8988T (cell line): ENCODE results near the gene GNGT1.
"Not testable (repeated sequence)": the region's sequence is repeated elsewhere in the genome, so short reads cannot be mapped to it uniquely, and the experiment has no call there.

ENCODE experiments used
- DNase-seq: peaks from one replicate; pipeline ENCODE4 v3.0.0; 2011

GNGT1 gene

DNA sequence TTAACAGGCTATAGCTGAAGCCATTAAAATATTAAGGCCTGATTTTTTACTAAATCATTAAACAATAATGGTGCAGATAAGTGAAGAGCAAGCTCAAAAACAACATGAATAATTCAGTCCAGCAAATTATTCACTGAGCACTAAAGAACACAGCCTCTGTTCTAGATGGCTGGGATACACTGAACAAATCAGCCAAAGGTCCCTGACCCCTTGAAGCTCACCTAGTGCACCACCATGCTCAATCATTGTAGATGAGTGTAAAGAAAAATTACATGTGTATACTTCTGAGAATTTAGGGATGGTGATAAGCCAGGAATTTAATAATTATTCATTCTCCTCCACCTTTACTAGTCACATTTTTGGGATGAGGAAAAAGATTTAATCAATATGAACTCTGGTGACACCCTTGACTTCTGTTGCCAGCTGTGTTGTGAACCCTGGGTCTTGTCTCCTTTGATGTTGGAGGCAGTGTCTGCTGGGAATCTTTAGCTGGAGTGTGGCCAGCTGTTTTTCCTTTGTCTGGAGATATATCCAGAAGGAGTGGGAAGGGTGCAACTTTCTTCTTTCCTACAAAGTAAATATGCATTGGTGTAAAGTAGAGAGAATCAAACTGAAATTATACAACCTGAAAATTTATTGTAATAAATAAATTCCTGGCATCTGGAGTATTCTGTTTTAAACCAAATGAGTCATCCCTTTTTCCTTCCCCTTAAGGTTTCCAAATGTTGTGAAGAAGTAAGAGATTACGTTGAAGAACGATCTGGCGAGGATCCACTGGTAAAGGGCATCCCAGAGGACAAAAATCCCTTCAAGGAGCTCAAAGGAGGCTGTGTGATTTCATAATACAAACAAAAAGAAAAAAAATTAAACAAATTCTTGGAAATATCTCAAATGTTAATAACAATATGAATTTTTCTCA is 4.0 kb downstream of the GNGT1 start:
- DNase-seq = no peak

DNA sequence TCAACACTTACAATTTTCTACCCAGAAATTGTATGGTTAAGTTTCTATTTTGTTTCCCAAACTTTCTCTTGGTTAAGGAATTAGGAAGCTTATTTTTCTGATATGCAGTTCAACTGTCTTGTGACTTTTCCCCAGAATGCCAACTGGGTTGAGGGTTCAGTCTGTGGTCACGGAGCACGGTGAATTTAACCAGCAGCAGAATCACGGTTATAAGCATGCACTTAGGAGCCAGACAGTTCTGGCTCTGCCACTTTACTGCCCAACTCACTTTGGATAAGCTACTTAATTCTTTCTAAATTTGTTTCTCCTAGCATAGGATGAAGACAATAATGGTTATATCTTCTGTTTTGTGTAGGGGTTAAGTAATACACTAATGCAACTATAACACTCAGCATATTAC is 4.9 kb downstream of the GNGT1 start:
- DNase-seq = not testable (repeated sequence)

GRCh38 chr7:93911661-93912060 is 5.3 kb downstream of the GNGT1 start:
- DNase-seq = not testable (repeated sequence)

DNA sequence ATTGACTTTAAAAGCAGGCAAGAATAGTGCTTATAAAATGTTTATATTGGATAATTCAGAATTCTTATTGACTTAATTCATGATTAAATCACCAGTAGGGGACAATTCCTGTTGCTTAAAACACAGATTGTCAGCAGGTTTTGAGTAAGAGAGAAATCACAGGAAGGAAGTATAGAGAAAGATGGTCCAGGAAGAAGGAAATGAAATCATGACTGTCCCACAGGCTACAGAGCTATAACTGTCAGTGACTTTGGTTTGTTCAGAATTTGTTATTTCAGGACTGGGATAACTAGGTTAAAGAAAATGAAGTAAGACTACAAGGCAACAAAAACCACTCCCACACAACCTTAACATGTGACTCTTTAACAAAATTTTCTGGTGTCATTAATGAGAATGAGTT is 6.8 kb downstream of the GNGT1 start:
- no peak for DNase-seq

DNA sequence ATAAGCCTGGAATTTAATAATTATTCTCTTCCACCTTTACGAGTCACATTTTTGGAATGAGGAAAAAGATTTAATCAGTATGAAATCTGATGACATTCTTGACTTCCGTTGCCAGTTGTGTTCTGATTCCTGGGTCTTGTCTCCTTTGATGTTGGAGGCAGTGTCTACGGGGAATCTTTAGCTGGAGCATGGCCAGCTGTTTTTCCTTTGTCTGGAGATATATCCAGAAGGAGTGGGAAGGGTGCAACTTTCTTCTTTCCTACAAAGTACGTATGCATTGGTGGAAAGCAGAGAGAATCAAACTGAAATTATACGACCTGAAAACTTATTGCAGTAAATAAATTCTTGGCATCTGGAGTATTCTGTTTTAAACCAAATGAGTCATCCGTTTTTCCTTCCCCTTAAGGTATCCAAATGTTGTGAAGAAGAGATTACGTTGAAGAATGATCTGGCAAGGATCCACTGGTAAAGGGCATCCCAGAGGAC is 8.3 kb downstream of the GNGT1 start:
- no peak for DNase-seq

DNA sequence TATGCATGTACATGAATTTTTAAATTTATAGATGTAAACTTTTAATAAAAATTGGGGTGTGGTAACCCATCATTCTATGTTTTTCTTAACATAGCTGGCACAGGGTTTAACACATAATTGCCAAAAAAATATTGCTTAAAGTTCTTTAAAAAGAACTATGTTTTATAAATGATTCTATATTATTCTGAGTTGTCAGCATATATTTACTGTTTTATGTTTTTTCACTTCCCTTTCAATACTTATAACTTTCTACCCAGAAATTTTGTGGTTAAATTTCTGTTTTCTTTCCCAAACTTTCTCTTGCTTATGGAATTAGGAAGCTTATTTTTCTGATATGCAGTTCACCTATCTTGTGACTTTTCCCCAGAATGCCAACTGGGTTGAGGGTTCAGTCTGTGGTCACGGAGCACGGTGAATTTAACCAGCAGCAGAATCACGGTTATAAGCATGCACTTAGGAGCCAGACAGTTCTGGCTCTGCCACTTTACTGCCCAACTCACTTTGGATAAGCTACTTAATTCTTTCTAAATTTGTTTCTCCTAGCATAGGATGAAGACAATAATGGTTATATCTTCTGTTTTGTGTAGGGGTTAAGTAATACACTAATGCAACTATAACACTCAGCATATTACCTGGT is 9.0 kb downstream of the GNGT1 start:
- DNase-seq = not testable (repeated sequence)

DNA sequence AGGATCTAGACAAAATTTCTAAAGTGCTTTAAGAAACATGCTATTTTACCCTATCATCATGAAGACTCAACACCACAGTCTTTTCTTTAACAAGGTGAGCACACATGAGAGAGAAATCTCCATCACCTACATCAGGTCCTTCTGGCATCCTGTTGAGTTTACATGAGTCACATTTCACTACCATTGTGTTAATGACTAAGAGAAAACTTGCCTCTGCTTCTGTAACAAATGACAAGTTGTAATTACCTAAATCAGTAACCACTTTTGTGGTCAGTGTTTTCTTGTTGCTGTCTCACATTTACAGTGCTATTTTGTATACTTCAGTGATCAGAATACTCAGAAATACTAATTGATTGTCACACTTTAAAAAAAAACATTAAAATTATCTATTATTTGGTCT is 9.5 kb downstream of the GNGT1 start:
- not testable (repeated sequence) for DNase-seq

- DNase-seq = not testable (repeated sequence)
Measured at GRCh38 chr7:93916315-93916714, 9.9 kb downstream of the GNGT1 start.

- DNase-seq = no peak
Measured at GRCh38 chr7:93920496-93921182, 14.3 kb downstream of the GNGT1 start.

GRCh38 chr7:93921186-93921585 is 14.8 kb downstream of the GNGT1 start:
- DNase-seq = no peak

DNA sequence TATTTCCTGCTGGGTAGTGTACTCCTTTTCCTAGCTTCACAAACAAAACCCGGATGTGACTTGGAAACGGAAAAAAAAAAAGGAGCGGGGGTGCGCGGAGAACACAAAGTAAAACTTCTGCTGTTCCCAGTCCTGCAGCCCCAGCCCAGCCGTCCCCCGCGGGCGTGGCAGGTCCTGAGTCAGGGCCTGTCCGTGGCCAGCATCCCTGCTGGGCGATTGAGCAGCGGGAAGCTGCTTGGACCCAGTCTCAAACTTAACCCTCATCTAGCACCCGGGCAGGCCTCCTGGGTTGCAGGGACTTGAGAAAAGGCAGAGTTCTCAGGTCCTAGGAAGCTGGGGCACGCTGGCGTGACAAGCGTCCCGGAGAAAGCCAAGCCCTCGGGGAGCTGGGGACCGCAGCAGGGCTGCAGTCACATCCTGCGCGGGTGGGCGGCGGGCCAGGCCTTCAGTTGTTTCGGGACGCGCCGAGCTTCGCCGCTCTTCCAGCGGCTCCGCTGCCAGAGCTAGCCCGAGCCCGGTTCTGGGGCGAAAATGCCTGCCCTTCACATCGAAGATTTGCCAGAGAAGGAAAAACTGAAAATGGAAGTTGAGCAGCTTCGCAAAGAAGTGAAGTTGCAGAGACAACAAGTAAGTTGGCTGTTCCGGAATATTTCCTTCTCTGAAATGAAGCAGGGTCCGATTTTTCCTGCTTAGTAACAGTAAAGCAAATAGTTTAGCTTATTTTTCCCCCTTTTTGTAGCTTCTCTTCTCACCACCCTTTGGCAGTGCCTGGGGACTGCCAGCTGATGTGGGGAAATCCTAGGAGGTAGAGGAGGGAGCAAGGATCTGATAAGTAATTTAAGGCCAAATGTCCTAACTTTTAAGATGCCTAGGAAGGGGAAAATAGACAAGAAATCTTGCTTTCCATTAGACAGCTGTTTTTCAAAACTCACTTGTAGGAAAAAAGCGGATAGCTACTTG is 15.5 kb downstream of the GNGT1 start, which contains the start of gene GNG11:
Gene GNG11, plus strand, starts transcription at position 129 of the 960 bp plus-strand sequence. Its CDS starts 403 bp downstream, at position 532.
- no peak for DNase-seq

DNA sequence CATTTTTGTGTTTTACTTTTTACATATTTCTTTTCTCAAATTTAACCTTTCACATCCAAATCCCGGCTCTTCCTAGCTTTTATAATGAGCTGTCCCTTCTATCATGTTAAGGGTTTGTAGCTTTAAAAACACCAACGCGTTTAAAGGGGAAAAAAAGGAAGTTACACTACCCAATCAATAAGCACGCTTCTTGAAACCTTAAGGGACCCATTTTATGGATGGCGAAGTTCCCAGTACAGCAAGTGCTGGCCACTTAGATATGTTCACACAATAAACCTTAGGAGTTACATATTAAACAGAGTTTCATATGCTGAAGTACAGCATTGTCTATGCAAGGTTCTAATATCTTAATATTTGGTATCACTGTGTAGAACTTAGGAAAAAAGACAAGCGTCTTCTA is 16.9 kb downstream of the GNGT1 start:
- no peak for DNase-seq

DNA sequence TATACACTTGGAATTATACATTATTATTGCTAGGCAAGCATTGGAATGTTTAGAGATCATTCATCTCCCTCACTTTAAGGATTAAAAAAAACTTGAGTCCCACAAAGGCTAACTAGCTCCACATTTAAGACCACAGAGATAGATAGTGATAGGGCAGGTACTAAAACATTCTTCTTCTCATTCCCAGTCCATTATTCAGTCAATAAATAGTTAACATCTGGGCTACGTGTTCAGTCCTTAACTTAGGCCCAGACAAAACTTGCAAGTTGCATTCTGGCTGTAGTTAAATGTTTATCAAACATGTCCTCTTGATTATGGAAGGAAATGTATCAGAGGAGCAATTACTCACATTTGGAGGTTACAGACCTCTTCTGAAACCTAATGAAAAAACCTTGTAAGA is 17.6 kb downstream of the GNGT1 start:
- DNase-seq = no peak

- no peak for DNase-seq
Measured at GRCh38 chr7:93926800-93927199, 20.4 kb downstream of the GNGT1 start.

DNA sequence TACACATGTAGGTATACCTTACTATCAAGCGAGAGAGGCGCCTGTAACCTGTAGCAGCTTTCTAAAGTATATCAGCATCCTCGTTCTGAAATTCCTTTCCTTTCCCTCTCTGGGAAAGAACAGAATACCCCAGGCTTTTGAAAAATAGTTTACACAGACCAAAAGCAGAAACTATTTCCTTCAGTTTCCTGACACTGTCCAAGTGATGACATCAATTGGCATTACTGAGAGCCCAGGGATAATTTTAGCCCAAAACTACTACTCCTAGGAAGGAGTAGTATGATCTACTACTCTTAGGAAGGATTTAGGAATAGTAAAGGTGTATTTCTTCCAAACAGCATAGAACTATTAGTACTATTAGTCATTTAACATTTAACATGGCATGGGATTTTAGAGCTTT is 21.2 kb downstream of the GNGT1 start:
- no peak for DNase-seq

DNA sequence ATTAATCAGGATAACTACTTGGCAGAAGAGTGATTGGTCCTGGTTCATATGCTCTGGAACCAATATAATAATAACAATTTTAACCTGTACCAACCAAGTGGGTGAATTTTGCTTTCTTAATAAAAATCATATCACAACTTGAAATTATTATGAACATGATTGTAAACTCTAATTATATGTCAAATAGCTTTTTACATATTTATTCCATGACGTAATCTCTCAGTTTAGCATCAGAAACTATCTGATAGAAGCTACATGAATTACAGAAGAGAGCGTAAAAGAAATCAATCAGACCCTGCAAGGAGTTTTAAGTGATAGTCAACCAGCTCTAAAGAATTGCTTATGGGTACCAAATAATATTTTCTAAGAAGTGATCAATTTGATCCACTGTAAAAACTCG is 25.3 kb downstream of the GNGT1 start:
- no peak for DNase-seq

- DNase-seq = no peak
Measured at GRCh38 chr7:93933156-93933555, 26.8 kb downstream of the GNGT1 start.

DNA sequence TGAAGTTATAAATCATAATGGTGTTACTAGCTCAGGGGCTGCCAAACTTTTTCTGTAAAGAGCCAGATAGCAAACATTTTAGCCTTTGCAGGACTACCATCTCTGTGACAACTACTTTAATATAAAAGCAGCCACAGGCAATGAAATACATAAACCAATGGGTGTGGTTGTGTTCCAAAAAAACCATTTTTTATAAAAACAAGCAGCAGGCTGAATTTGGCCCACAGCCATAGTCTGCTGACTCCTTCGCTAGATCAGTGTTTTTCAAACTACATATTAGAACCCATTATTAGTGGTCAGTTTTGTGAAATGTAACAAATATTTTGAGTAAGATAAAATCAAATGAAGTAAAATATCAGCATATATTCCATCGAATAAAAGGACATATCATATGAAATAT is 28.7 kb downstream of the GNGT1 start:
- no peak for DNase-seq

DNA sequence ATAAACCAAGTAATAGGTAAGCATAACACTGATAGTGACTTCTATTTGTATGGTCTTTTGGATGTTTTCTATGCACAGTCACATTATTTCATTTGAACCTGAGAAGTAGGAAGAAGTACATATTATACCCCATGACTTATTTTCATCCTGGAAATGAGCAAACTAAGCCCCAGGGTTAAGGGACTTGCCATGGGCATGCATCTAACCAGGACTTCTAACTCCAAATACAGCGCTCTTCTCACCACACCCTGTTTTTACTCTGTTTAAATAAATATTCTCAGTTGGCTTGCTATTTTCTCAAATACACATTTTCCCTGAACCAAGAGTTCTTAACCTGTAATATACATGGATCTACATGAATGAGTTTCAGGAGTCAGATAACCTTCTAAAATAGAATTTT is 31.5 kb downstream of the GNGT1 start:
- no peak for DNase-seq

DNA sequence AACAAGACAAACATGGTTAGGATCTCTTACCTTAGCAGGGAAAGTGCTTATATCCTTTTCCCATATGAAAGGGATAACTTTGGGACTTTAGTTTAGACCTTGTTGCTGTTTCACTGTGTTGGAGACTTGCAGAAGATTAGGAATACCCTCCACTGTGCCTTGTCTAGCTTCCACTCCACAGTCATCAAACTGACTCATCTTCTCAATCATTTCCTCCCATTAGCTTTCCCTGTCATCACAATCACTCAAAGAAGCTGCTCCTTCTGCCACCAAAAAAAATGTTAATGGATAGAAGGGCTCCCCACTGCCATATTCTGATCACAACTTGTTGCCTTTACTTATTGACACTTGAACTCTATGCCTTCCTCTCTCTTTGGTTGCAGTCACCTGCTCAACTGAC is 31.9 kb downstream of the GNGT1 start:
- no peak for DNase-seq

- DNase-seq = no peak
Measured at GRCh38 chr7:93941945-93942344, 35.6 kb downstream of the GNGT1 start.

DNA sequence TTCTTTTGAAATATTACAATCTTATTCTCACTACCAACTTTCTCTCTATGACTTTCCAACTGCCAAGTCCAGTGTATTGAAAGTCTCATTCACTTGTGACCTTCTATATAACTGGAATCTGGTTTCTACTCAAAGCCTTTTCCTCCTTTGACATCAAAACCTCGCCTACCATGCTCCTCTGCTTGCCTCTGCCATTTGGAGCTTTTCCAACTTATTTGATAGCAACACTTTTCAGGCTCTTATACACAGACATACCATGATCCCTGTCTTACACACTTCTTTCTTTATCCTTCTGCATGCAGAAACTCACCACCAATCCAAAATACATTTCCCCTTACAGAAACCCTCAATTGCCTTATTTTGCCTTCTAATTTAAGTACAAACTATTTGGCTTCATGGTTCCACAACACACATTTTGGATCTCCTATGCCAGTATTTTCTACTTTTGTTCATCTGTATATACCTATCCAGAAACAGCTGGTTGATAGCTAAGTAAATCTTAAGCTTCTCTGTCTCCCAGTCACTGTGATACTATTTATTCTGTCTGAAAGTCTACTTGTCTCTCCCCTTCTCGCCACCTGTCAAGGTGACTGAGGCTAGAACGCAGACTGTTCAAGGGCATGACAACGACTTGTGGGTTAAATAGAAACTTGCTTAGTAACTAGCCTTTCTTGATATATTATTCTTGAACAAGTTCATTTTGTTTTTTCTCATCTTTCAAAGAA is 37.6 kb downstream of the GNGT1 start:
- DNase-seq = no peak
